Nucleus accumbens (tissue), 56 donors: ENCODE data around the gene SNX14.
"Not testable (repeated sequence)": the region's sequence is repeated elsewhere in the genome, so short reads cannot be mapped to it uniquely, and the experiment has no call there.

Source experiments
- DNase-seq, 56 donors: peaks; one replicate each; lab custom pipeline; 2025; lab: John Stamatoyannopoulos, UW

SNX14 gene

GRCh38 chr6:85594197-85594930 is 706 bp upstream of the SNX14 start:
- DNase-seq: peak in 13 of 56 donors; percentile 26 to 73 (median 60)

- no peak for DNase-seq
Measured at GRCh38 chr6:85592033-85592432, 1.6 kb downstream of the SNX14 start.

GRCh38 chr6:85591207-85591606 is 2.5 kb downstream of the SNX14 start:
- no peak for DNase-seq

GRCh38 chr6:85585741-85586140 is 7.9 kb downstream of the SNX14 start:
- DNase-seq: no peak

GRCh38 chr6:85582832-85583231 is 10.8 kb downstream of the SNX14 start:
- DNase-seq: not testable (repeated sequence)

- DNase-seq: no peak
Measured at GRCh38 chr6:85581572-85581971, 12.1 kb downstream of the SNX14 start.

GRCh38 chr6:85580878-85581267 is 12.8 kb downstream of the SNX14 start:
- DNase-seq: no peak

- no peak for DNase-seq
Measured at GRCh38 chr6:85580118-85580877, 13.4 kb downstream of the SNX14 start.

- DNase-seq: no peak
Measured at GRCh38 chr6:85579581-85579980, 14.1 kb downstream of the SNX14 start.

GRCh38 chr6:85576476-85576875 is 17.2 kb downstream of the SNX14 start:
- DNase-seq: no peak

GRCh38 chr6:85574932-85575598 is 18.6 kb downstream of the SNX14 start:
- no peak for DNase-seq

- DNase-seq: no peak
Measured at GRCh38 chr6:85569323-85569722, 24.3 kb downstream of the SNX14 start.

GRCh38 chr6:85568411-85568810 is 25.2 kb downstream of the SNX14 start:
- DNase-seq: no peak

- DNase-seq: no peak
Measured at GRCh38 chr6:85565736-85566135, 27.9 kb downstream of the SNX14 start.

GRCh38 chr6:85564223-85564622 is 29.4 kb downstream of the SNX14 start:
- not testable (repeated sequence) for DNase-seq

GRCh38 chr6:85561750-85562357 is 31.8 kb downstream of the SNX14 start:
- DNase-seq: no peak

- no peak for DNase-seq
Measured at GRCh38 chr6:85556992-85557668, 36.5 kb downstream of the SNX14 start.

- DNase-seq: no peak
Measured at GRCh38 chr6:85552652-85553051, 41.0 kb downstream of the SNX14 start.

GRCh38 chr6:85551264-85551663 is 42.4 kb downstream of the SNX14 start:
- peak in 1 of 56 donors; percentile 8 for DNase-seq

- DNase-seq: no peak
Measured at GRCh38 chr6:85547719-85548118, 45.9 kb downstream of the SNX14 start.
